Stimulated activated CD4-positive, alpha-beta T cell treated with anti-CD3 and anti-CD28 coated beads, Interleukin-4, amount 100 ng/mL, for 24 hours (primary cell): ENCODE data around the gene GLRA1.

Experiments used
- DNase-seq: peaks from one replicate; pipeline ENCODE4 v3.0.0-alpha.2; 2020

GLRA1 gene

DNA sequence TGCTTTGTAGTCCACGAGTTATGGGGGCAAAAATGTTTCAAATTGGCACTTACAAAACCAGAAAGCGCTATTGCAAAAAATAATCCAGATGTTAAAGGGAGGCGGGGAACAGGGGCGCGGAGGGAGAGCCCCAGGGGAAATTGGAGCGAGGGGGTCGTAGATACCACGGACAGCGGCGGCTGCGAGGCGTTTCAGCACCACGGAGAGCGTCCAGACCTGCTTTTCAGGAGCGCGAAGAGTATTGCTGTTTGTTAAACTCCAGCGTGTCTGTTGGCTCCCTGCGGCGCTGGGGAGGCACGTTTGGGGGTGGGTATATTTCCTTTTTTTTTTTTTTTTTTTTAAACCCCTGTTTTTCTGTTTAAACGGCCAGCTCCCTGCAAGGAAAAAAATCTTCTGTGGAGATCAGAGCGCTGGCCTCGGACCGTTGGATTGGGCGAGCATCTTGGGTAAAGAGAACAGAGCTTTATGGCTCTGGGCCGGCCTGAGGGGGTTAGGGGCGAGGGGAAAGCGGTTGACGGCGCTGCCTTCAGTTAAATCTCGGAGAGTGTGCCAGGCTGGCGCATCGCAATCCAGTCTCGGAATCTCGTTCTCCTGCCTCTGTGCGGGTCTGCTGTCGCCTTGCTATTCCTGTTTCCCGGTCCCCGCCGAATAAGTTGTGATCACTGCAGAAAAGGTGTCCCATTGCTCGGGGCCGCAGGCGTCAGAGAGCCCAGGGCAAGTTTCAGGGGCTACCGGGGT is at the start of gene GLRA1:
Gene GLRA1 (minus strand): TSS at position 288 of the 738 bp plus-strand sequence. CDS start 302 bp downstream, outside the sequence.
- peak; percentile 41 for DNase-seq

- DNase-seq: no peak
These were observed 46.2 kb upstream of the GLRA1 start for GRCh38 chr5:151970885-151971284.

GRCh38 chr5:151967865-151968264 is 43.2 kb upstream of the GLRA1 start:
- no peak for DNase-seq

DNA sequence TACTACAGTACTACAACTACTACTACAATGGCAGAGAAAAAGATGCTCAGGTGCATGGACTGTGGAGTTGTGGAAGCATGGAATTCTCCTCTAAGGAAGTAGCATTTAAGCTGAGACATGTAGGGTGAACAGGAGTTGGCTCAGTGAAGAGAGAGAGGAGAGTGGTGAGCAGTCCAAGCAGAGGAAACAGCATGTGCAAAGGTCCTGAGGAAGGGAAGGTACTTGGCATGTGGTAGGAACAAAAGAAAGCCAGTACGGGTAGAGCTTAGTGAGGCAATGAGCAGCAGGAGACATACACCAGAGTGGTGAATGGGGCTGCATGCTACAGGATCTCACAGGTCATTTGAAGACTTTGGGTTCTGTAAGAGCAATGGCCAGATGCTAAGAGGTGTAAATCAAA is 41.4 kb upstream of the GLRA1 start:
- no peak for DNase-seq

GRCh38 chr5:151964471-151964870 is 39.8 kb upstream of the GLRA1 start:
- DNase-seq: no peak

- DNase-seq: no peak
These were observed 36.9 kb upstream of the GLRA1 start for GRCh38 chr5:151961557-151961956.

- no peak for DNase-seq
These were observed 33.5 kb upstream of the GLRA1 start for GRCh38 chr5:151958111-151958510.

DNA sequence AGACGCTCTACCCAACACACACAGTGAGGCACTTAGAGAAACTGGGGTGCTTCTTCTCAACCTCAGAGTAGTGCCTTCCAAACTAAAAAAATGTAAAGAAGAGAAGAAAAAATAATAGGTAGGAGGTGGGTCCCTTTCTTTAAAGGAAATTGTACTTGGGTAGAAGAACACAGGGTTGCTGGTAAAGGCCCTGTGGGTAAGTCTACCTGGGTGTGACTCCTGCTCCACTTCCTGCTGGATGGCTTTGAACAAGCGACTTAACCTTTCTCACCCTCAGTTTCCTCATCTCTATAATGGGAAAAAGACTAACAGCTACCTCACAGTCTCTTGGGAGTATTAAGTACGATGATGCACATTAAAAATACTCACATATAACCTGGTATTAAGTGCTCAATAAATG is 32.1 kb upstream of the GLRA1 start:
- DNase-seq: no peak

DNA sequence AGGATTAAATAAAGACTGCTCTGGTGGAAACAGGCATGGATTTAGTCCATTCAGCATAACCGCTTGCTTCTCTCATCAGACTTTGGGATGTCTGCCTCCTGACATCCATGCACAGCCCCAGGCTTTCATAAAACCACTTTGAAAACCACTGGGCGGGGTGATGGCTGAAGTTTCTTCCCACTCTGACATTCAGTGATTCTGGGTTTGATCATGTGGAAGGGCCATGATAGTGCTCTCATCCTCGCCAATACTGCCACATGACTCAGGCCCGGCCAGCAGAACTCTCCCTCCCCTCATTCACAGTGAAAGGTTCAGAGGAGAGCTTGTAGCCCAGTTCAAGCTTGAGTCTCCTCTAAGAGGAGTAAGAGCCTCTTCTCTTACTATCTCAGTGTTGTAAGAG is 29.6 kb upstream of the GLRA1 start:
- DNase-seq: no peak

DNA sequence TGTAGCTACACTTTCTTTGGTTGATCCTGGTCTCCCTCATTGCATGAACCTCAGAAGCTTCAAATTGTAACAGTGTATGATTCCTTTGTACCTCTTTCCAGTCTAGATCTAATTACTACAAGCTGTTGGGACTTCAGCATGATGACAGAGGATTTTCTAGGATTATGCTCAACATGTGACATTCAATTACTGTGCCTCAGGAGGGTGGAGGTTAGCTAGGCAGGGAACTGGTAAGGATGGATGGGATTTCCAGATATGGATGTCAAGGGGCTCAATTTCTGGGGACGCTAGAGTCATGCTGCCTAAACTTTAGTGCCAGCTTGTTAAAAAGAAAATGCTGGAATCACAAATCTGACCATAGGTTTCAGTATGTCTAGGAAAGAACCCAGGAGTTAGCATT is 29.2 kb upstream of the GLRA1 start:
- no peak for DNase-seq

- no peak for DNase-seq
These were observed 27.6 kb upstream of the GLRA1 start for GRCh38 chr5:151952238-151952637.

DNA sequence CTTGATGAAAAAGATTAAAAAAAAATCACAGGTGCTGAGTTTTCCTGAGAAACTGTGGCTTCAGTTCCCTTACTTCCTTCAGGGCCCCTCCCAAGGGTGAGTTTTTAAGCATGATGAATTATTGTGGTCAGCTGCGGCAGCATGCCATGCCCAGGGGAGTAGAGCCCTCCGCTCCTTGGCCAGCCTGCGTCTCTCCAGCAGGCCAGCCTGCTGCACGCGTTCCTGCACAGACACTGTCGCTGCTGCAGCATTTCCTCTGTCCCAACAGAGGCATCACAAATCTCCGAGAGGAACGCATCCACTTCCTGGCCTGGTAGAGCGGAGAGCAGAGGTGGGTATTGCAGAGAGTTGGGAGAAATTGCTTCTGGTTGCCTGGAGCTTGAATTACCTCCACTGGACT is 26.1 kb upstream of the GLRA1 start:
- DNase-seq: no peak

DNA sequence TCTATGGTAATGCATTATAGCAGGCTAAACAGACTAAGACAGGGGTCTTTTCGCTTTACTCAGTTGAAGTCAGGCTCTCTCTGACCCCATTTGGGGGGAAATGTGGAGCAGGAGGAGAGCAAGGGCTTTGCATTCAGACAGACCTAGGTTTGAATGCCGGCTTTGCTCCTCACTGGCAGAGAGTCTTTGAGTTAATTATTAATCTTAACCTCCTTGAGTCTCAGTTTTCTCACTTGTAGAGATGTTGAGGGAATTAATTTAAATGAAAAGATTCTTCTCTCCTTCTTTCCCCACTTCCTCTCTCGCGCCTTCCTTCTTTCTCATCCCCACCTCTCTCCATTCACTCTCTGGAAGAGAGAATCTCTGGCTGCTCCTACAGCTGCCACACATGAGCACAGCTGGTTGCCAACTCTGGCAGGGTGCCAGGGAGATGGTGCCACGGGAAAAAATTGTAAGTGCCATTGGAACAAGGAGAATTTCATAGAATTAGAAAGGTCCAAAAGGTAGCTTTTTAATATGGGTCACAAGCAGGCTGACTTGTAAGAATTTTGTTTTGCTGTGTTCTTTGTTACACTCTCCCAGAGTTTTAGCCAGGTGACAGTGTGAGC is 25.2 kb upstream of the GLRA1 start:
- no peak for DNase-seq

DNA sequence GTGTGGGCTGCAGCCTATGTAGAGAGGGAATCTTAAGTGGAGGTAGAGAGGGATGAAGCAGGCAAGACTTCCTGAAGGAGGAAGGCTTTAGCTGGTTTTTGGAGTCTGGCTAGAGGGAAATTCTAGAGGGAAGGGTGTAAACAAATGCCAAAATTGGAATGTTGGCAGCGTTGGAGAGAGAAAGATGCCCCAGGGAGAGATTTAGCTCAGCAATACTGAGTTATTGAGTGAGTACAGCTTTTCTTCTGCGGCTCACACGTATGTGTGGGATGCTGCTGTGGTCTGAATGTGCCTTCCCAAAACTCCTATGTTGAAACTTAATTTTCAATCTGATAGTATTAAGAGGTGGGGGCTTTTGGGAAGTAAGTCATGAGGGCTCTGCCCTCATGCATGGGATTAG is 24.5 kb upstream of the GLRA1 start:
- no peak for DNase-seq

DNA sequence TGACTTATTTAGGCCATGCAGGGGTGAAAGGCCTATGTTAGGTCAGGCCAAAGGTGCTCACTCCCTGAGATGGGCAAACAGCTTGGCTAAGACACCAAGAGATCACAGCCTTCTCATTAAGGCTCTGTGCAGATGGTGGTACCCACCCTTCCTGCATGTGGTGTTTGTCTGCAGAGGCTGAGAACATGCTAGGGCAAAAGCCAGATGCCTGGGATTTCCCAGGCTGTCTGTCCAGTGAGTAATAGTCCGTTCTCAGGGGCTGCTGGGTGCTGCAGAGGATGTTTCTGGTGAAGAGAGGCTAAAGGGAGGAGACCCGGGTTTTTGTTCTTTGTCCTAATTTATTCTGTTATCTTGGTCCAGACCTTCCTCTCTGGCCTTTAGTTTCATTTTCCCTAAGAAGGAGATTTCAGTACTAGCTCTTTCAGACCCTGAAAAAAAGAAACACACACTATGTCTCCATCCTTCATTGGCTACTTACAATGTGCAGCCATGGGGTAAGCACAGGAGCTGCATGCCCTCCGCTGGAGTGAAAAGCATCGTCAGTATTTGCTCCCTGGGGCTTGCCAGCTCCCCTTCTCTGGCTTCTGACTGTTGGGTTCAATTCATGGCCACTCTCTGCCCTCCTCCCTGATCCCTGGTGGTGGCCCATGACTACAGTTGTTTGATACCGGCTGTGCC is 23.4 kb upstream of the GLRA1 start:
- no peak for DNase-seq

DNA sequence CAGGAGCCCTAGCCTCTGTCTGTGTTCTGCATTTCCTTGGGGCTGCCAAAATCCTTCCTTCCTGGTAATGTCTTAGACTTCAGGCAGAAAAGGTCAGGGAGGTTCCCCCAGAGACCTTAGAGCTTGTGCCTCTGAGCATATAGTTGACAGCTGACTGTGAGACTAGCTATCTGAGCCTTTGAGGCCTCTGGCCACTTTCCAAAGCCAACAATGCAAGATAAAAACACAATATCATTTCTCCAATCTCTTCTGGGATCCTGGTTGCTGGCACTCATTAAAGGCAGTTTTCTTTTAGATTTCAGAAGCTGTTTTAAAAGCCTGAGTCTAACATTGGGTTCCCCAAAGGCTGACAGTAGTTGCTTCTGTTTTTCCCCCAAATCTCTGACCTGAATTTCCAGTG is 13.2 kb upstream of the GLRA1 start:
- DNase-seq: no peak

DNA sequence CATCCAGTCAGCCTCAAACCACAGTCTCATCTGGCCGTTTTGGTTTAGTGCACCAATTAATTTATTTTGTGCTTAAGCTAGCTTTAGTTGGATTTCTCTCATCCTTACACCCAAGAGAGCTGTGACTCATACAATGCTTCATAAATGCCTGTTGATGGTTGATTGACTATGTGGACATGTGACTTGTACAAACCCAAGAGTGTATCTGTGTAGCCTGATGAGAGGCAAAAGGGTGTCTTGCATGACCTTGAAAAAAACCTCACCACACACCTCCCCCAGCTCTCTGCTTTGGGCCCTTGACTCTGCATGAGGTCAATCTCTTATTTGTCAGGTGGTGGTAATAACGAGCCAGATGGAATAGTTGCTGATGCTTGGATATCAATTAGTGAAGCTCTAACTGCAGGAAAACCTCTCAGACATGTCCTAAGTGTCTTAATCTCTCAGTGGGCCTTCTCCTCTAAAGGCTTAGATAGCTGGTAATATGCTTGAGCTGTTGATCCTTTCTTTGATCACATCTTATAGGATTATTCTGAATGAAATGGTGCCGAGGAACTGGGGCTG is 10.6 kb upstream of the GLRA1 start:
- DNase-seq: no peak

DNA sequence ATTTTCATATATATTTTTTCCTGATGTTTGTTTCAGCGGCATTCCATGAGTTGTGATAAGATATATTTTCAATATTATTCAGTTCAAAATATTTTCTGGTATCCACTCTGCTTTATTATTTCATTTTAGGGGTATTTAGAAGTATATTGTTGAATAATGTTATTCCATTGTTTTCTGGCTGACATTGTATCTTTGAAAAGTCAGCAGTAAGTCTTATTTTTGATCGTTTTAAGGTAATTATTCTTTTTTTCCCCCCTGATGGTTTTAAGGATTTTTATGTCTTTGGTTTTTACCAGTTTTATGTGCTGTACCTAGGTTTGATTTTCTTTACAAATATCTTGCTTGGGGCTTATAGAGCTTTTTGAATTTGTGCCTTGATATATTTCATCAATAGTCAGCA is 6.6 kb upstream of the GLRA1 start:
- DNase-seq: no peak

GRCh38 chr5:151926188-151926587 is 1.5 kb upstream of the GLRA1 start:
- no peak for DNase-seq

GRCh38 chr5:151925340-151925739 is 689 bp upstream of the GLRA1 start:
- no peak for DNase-seq

DNA sequence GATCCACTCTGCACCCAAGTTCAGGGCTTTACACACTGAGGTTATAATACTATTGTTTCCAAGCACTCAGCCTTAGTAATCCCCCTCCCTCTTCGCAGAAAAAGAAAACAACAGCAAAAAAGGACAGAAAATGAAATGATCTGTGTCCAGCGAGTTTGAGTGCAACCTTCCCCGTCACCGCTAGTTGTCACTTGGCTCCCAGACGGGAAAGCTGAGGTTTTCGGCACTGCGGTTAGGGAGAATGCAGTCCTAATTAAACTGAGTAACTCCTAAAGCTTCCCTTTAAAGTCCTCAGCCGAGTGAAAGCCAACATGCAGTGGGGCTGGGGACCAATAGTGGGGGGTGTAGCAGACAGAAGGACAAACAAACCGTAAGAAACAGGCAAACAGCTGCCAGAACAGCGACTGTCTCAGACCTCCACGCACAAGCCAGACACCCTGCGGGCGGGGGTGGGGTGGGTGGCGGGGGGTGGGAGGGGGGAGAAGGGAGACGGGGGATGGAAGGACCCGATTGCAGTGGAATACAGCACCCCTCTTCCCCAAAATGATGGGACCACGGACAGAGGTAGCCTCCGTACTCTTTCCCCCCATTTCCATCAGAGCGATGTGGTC is 680 bp downstream of the GLRA1 start:
- no peak for DNase-seq

- DNase-seq: no peak
These were observed 2.7 kb downstream of the GLRA1 start for GRCh38 chr5:151921916-151922315.

GRCh38 chr5:151917904-151918303 is 6.7 kb downstream of the GLRA1 start:
- no peak for DNase-seq

GRCh38 chr5:151913425-151913824 is 11.2 kb downstream of the GLRA1 start:
- no peak for DNase-seq
